NT2/D1 (cell line): ENCODE measurements around the gene CACNA1C.

ENCODE experiments used
- DNase-seq: peaks from one replicate; pipeline ENCODE4 v3.0.0-alpha.2; 2011; ENCODE audit warnings: low read depth, low spot score
- H3K27me3 ChIP-seq: 2 replicates; pipeline ENCODE4 v1.6.0; 2011; ENCODE audit warnings: mild to moderate bottlenecking; ENCODE audit not compliant: insufficient read length, insufficient read depth
- H3K36me3 ChIP-seq: 2 replicates; pipeline ENCODE4 v1.6.1; 2011; ENCODE audit warnings: mild to moderate bottlenecking, low read length, mixed read lengths; ENCODE audit not compliant: insufficient read depth, insufficient read length
- H3K4me1 ChIP-seq: 2 replicates; pipeline ENCODE4 v1.5.1; 2011; ENCODE audit not compliant: insufficient read depth, insufficient read length
- H3K4me3 ChIP-seq: 2 replicates; pipeline ENCODE4 v1.5.1; 2011; ENCODE audit warnings: low read depth; ENCODE audit not compliant: insufficient read length
- H3K9ac ChIP-seq: 2 replicates; pipeline ENCODE4 v1.6.0; 2011; ENCODE audit warnings: low read depth; ENCODE audit not compliant: insufficient read length
- H3K9me3 ChIP-seq: 2 replicates; pipeline ENCODE4 v1.5.1; 2011; ENCODE audit warnings: mild to moderate bottlenecking, low read length; ENCODE audit not compliant: insufficient read depth
- SUZ12 ChIP-seq: IDR thresholded peaks from 2 replicates; pipeline ENCODE4 v1.6.1; 2011; ENCODE audit not compliant: insufficient read length, insufficient read depth; ENCODE audit errors: extremely low read depth
- YY1 ChIP-seq: IDR thresholded peaks from 2 replicates; pipeline ENCODE4 v1.6.1; 2011; ENCODE audit not compliant: insufficient read length, insufficient read depth
- ZNF274 ChIP-seq: IDR thresholded peaks from 2 replicates; pipeline ENCODE4 v1.6.1; 2011; ENCODE audit warnings: mild to moderate bottlenecking, low read depth, low read length

Gene CACNA1C

DNA sequence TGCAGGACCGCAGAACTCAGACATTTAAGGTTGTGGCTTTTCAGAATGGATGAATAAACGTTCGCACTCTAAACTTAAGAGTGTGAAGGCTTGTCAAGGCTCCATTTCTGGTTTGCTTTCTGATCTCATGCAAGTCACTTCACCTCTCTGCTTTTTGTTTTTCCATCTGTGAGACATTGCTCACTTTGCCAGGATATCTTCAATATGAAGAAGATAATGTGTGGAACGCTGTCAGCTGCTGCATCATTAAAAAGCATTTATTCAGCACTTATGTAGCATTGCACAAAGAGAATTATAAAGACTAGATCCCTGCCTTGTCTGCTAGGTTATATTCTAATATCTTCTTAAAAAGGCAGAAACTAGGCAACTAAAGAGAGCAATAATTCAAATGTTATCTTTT is 172.2 kb downstream of the CACNA1C start:
- Histone ChIP-seq H3K9me3 (no peaks in the 10 kb centered on the region), H3K9ac (no peak overlapping the region), H3K27me3 (no peaks in the 10 kb centered on the region), H3K4me1 (no peaks in the 10 kb centered on the region), H3K4me3 (no peak overlapping the region), H3K36me3 (no peaks in the 10 kb centered on the region)
- no peak for DNase-seq
- TF ChIP-seq SUZ12 (no peak), YY1 (no peak), ZNF274 (no peak)

DNA sequence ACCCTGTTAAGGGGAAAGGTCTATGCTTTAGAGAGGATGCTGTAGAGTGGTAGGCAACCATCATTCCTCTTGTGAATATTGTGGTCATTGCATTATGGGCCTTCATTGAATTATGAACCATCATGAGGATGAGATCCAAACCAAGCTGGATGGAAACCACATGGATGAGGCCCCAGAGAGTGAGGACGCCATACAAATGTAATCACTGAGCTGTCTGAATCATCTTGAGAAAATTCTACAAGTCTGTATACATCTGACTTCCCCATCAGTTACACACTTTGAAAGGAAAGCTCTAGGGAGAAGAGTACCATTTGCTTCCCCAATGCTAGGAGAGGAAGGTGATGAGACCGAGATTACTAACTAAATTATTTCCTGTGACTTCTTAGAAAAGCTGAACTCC is 172.9 kb downstream of the CACNA1C start:
- TF ChIP-seq SUZ12 (no peak), ZNF274 (no peak)
- Histone ChIP-seq H3K27me3 (no peaks in the 10 kb centered on the region), H3K9me3 (no peaks in the 10 kb centered on the region), H3K9ac (no peak overlapping the region), H3K4me1 (no peaks in the 10 kb centered on the region), H3K36me3 (no peaks in the 10 kb centered on the region), H3K4me3 (no peak overlapping the region)
- DNase-seq: no peak

DNA sequence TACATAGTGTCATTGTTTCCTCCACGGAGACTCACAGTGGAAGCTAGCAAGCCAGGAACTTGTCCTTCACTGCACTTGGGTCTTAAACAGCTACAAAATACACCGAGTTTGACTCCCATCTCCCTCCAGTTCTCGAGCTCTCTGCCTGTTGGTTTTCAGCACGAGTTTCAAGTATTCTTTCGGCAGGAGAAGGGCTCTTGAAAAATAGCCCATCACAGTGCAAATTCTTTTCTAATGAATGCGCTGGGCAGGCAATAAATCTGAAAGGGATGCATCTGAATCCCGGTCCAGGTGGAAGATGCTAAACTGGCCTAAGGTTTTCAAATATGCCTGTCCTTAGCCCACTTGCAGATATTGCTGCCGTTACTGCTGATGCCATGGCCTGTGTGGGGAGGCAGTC is 173.9 kb downstream of the CACNA1C start:
- no peaks in the 10 kb centered on the region for H3K4me1 ChIP-seq
- H3K9ac ChIP-seq: no peak overlapping the region
- H3K4me3 ChIP-seq: no peak overlapping the region
- H3K9me3 ChIP-seq: no peaks in the 10 kb centered on the region
- TF ChIP-seq YY1 (no peak), SUZ12 (no peak), ZNF274 (no peak)
- no peaks in the 10 kb centered on the region for H3K27me3 ChIP-seq
- H3K36me3 ChIP-seq: no peaks in the 10 kb centered on the region
- DNase-seq: no peak

DNA sequence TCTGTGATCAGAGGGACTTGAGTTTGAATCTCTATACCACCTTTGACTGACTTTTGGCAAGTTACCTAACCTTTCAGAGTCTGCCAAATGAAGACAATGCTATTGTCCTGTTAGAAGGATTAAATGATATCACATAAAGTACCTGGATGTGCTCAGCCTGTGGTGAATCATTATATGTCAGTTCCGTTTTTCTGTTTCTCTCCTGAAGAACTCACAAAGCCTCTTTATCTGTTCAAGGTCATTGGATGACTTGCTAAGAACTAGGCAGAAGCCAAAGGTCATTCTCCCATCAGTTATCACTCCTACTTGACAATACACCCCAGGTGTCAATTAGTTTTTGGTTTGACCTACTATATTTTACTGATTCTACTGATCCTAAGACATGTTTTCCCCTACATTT is 174.6 kb downstream of the CACNA1C start:
- Histone ChIP-seq H3K9ac (no peak overlapping the region), H3K9me3 (no peaks in the 10 kb centered on the region), H3K4me1 (no peaks in the 10 kb centered on the region), H3K27me3 (no peaks in the 10 kb centered on the region), H3K4me3 (no peak overlapping the region), H3K36me3 (no peaks in the 10 kb centered on the region)
- no peak for DNase-seq
- TF ChIP-seq YY1 (no peak), SUZ12 (no peak), ZNF274 (no peak)

DNA sequence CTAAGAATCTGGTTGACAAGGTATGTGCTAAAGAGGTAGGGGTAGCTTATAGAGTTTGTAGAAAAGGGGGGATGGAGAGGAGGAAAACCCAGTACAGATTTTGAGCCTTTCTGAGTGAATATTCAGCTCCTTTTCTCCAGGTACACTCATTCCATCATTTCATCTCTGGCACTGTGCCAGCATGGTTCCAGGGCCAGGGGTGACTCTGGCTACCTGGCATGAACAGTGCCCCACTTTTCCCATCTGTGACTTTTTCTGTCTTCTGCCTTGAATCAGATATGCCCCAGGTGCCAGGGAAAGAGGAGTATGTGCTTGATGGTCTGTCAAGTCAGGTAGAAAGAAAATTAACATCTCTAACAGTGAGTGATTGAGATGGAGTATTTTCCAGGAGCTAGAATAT is 175.7 kb downstream of the CACNA1C start:
- Histone ChIP-seq H3K4me1 (no peaks in the 10 kb centered on the region), H3K36me3 (no peaks in the 10 kb centered on the region), H3K4me3 (no peak overlapping the region), H3K27me3 (no peaks in the 10 kb centered on the region), H3K9me3 (no peaks in the 10 kb centered on the region), H3K9ac (no peak overlapping the region)
- no peak for DNase-seq
- no peak for TF ChIP-seq SUZ12
- TF ChIP-seq ZNF274: no peak
- TF ChIP-seq YY1: no peak

DNA sequence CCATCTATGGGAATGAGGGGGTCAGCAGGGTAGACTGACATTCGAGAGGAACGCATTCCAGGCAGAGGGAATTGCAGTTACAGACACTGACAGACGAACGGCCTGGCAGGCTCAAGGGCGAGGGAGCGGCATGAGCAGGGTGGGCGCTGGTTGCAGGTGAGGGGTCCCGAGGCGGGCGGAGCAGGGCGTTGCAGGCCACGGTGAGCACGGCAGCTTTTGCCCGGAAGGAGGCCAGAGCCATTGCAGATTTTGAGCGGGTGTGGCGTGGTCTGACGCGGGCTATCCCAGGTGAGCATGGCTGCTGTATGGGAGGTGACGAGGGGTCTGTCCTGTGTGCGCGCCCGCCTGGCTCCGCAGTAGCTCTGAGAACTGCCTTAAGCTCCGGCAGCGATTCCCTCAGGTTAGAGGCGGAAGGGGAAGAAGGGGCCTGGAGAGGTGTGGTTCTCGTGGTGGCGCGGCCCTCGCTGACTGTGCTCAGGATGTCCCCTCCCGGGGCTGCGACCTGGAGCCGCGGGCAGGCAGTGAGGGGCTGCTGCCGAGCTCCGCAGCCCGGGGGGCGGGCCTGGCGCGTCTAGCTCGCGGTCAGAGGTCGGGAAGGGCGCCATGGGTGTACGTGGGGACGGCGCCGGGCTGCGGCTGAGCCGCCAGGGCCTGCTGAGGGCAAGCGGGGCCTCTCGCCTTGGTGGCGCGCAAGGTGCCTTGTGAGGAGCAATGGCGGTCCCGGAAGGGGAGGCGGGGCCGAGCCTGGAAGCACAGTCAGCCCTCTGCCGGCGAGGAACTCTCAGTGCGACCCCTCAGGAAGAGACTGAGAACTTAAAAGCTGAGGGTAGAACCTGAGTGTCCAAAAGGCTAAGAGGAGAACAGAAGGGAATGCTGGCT is 177.1 kb downstream of the CACNA1C start:
- no peaks in the 10 kb centered on the region for H3K27me3 ChIP-seq

DNA sequence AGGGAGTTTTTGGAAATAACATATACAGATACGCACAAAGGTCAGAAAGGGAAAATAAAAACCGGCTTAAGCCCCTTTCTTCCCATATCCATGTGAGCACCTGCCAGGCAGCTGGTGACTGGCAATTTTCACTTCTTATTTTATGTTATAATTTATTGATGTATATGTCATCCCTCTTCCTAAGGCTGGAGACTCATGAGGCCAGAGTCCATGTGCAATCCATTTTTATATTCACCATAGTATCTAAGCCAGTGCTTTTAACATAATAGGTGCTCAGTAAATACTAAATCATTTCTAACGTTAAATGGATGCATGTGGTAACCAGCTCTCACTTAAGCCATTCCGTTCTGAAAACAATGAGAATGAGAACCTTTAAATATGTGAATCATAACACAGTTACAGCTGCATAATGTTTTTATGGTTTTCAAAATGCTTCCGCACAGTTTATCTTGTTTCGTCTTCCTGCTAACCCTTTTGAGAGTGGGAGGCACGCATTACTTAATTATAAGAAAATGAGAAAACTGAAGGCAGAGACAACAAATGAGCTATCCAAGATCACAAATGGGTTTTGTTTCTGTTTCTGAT is 178.3 kb downstream of the CACNA1C start:
- no peaks in the 10 kb centered on the region for H3K27me3 ChIP-seq
- no peaks in the 10 kb centered on the region for H3K36me3 ChIP-seq
- no peak overlapping the region for H3K9ac ChIP-seq
- DNase-seq: no peak
- peaks cover 14% of the 10 kb centered on the region for H3K9me3 ChIP-seq
- no peak overlapping the region for H3K4me3 ChIP-seq
- TF ChIP-seq SUZ12: no peak
- TF ChIP-seq YY1: no peak
- no peak for TF ChIP-seq ZNF274
- H3K4me1 ChIP-seq: no peaks in the 10 kb centered on the region

More for the DNA sequence above, 177.1 kb downstream of the CACNA1C start:
- no peak for DNase-seq
- Histone ChIP-seq H3K9ac (no peak overlapping the region), H3K4me3 (no peak overlapping the region), H3K36me3 (no peaks in the 10 kb centered on the region), H3K4me1 (no peaks in the 10 kb centered on the region), H3K9me3 (peaks cover 13% of the 10 kb centered on the region)
- no peak for TF ChIP-seq YY1
- TF ChIP-seq SUZ12: no peak
- TF ChIP-seq ZNF274: no peak

DNA sequence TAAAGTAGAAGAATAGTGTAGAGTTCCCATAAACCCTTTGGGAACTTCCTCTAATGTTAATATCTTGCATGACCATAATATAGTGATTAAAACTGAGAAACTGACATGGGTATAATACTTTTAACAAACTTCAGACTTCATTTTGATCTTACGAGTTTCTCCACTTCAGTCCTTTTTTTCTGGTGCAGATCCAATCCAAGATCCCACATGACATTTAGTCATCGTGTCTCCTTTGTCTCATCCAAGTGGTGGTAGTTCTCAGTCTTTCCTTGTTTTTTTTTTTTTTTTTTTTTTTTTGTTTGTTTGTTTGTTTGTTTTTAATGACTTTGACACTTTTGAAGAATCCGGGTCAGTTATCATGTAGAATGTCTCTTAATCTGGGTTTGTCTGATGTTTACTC is 179.2 kb downstream of the CACNA1C start:
- no peaks in the 10 kb centered on the region for H3K27me3 ChIP-seq
- no peaks in the 10 kb centered on the region for H3K4me1 ChIP-seq
- TF ChIP-seq SUZ12 (no peak), ZNF274 (no peak), YY1 (no peak)
- DNase-seq: no peak
- H3K9me3 ChIP-seq: peaks cover 14% of the 10 kb centered on the region
- H3K36me3 ChIP-seq: no peaks in the 10 kb centered on the region
- H3K9ac ChIP-seq: no peak overlapping the region
- no peak overlapping the region for H3K4me3 ChIP-seq
